ENCODE results near the gene CNTRL. TPM values are rescaled to one million over a fixed set of nuclear protein-coding genes. Genes with fewer than 3 reads are reported as not detected.

The CNTRL gene
- total and polyA plus RNA-seq, 2 donors (not counting 1 experiment from before 2014, with no cell fraction given), result 3.8 to 6.8 TPM

DNA sequence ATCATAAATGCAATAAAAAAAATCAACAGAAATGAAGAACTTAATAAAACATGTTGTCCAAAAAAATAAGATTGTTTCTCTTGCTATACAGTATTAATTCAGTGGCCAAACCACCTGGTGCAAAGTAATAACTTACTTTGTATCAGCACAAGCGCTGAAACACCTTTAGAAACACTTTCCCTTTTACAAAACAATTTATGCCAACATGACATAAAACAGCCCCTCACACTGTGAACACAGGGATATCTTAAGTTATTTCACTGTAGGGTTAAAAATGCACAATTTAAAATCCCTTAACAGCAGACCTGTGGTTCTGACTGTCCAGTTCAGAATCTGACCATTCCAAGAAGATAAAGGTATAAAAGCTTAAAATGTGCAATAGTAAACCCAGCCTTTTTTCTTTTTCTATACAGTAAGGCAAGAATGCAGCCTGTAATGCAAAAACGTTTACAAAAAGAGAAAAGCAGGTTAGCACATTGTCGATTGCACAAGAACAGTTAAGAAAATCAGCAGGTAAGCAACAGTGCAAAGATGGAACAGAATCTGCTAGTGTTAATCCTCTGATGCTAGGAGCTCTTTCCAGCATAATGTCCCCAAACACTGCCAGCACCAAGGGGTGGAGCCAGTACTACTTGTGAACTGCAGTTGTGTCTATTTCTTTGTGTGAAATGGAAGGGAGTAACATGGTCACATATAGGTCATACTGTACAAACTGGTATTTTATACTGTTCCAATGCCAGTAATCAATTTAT, 105.4 kb downstream of the CNTRL start:
- no peak for DNase-seq (ENCODE audit: low read depth in 2 of 2)
- H3K4me1 ChIP-seq (ENCODE audit: control insufficient read depth, extremely low read depth, insufficient read depth, low read length), result no peaks in the 10 kb centered on the region
- H3K9me3 ChIP-seq (ENCODE audit: control insufficient read depth, insufficient read depth, low read depth, low read length), result no peaks in the 10 kb centered on the region
- no peak overlapping the region for H3K27ac ChIP-seq (ENCODE audit: insufficient read depth, low read length)
- H4K20me1 ChIP-seq (ENCODE audit: control insufficient read depth, extremely low read depth, insufficient read depth, low read length), result no peaks in the 10 kb centered on the region
- no peaks in the 10 kb centered on the region for H3K36me3 ChIP-seq (ENCODE audit: control insufficient read depth, insufficient read depth, low read length)
- no peaks in the 10 kb centered on the region for H3K27me3 ChIP-seq (ENCODE audit: control insufficient read depth, insufficient read depth, low read length)
- no peak overlapping the region for H3K4me2 ChIP-seq (ENCODE audit: extremely low read depth, insufficient read depth, low read length)
- TF ChIP-seq EZH2 (IDR thresholded peaks at IDR 0.05; ENCODE audit: low read length, missing control alignments), result no peak
- TF ChIP-seq, protein P1, sequence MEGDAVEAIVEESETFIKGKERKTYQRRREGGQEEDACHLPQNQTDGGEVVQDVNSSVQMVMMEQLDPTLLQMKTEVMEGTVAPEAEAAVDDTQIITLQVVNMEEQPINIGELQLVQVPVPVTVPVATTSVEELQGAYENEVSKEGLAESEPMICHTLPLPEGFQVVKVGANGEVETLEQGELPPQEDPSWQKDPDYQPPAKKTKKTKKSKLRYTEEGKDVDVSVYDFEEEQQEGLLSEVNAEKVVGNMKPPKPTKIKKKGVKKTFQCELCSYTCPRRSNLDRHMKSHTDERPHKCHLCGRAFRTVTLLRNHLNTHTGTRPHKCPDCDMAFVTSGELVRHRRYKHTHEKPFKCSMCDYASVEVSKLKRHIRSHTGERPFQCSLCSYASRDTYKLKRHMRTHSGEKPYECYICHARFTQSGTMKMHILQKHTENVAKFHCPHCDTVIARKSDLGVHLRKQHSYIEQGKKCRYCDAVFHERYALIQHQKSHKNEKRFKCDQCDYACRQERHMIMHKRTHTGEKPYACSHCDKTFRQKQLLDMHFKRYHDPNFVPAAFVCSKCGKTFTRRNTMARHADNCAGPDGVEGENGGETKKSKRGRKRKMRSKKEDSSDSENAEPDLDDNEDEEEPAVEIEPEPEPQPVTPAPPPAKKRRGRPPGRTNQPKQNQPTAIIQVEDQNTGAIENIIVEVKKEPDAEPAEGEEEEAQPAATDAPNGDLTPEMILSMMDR (conservative IDR thresholded peaks at IDR 0.05 in 1 of 2, IDR thresholded peaks at IDR 0.05 in 1 of 2; ENCODE audit: low read depth in 1 of 2, low read length in 2 of 2), result no peak
- H3K4me3 ChIP-seq (replicated peaks in 1 of 4; ENCODE audit: control extremely low read depth in 1 of 4, insufficient read depth in 1 of 4, low read depth in 3 of 4, low read length in 4 of 4), result no peak overlapping the region
- no peak overlapping the region for H3K9ac ChIP-seq (ENCODE audit: insufficient read depth, low read length)
- H2AFZ ChIP-seq (ENCODE audit: low read length), result no peak overlapping the region
- peaks cover 12% of the 10 kb centered on the region for H3K79me2 ChIP-seq (ENCODE audit: control insufficient read depth, insufficient read depth, low read length)

DNA sequence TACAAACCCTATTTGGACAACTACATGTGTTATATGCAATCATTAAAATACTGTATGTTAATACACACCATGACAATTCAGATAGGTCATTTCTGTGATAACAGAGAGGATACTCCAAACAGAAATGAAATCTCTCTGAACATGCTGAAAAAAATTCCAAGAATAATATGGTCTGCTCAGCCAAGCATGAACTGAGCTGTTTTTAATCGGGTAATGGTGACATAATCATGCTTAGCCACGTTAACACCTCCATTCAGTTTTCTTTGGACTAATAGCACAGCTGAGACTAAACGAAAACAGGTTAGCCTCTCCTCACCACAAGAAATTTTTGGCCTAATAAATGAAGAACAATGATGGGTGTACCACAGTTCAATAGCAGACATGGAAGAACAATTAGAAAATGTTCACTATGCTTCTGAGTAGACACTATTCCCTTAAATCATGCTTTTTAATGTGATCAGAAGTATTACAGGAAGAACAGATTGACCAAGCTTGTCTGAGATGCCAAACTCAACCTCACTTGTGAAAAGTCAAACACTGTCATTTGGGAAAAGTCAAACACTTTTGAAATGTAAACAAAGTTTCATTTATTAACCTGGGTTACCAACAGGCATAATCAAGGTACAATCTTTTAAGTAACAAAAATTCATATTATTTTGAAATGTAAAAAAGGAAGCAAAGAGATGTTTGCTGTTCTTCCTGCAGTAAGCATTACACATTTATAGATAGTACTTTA, 107.5 kb downstream of the CNTRL start:
- no peaks in the 10 kb centered on the region for H3K9me3 ChIP-seq (ENCODE audit: control insufficient read depth, insufficient read depth, low read depth, low read length)
- TF ChIP-seq, protein P1 (conservative IDR thresholded peaks at IDR 0.05 in 1 of 2, IDR thresholded peaks at IDR 0.05 in 1 of 2; ENCODE audit: low read depth in 1 of 2, low read length in 2 of 2), result no peak
- TF ChIP-seq EZH2 (IDR thresholded peaks at IDR 0.05; ENCODE audit: low read length, missing control alignments), result no peak
- H3K36me3 ChIP-seq (ENCODE audit: control insufficient read depth, insufficient read depth, low read length), result peaks cover 4% of the 10 kb centered on the region
- H3K4me1 ChIP-seq (ENCODE audit: control insufficient read depth, extremely low read depth, insufficient read depth, low read length), result no peaks in the 10 kb centered on the region
- no peak overlapping the region for H3K9ac ChIP-seq (ENCODE audit: insufficient read depth, low read length)
- H3K27me3 ChIP-seq (ENCODE audit: control insufficient read depth, insufficient read depth, low read length), result no peaks in the 10 kb centered on the region
- no peak overlapping the region for H3K4me3 ChIP-seq (replicated peaks in 1 of 4; ENCODE audit: control extremely low read depth in 1 of 4, insufficient read depth in 1 of 4, low read depth in 3 of 4, low read length in 4 of 4)
- no peak overlapping the region for H3K27ac ChIP-seq (ENCODE audit: insufficient read depth, low read length)
- H4K20me1 ChIP-seq (ENCODE audit: control insufficient read depth, extremely low read depth, insufficient read depth, low read length), result no peaks in the 10 kb centered on the region
- H2AFZ ChIP-seq (ENCODE audit: low read length), result no peak overlapping the region
- peaks cover 27% of the 10 kb centered on the region for H3K79me2 ChIP-seq (ENCODE audit: control insufficient read depth, insufficient read depth, low read length)
- no peak overlapping the region for H3K4me2 ChIP-seq (ENCODE audit: extremely low read depth, insufficient read depth, low read length)
- DNase-seq (ENCODE audit: low read depth in 2 of 2), result peak in 1 of 2 donors; percentile 21

DNA sequence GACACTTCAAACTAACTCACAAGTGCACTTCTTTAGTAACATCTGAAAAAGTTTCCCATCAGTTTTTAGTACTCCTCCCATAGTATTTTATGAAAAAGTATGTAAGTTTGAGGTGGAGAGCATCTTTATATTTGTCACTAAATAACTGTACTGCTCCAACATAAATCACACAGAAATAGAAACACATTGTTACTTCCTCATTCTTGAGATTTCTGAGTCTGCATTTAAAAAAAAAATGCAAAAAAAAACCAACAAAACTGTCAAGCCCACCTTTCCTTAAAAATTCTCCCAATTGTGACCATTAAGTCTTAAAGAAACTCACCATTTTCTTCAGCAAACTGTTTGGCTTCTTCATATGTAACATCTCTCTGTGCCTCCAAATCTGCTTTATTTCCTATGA, 108.2 kb downstream of the CNTRL start:
- H3K4me2 ChIP-seq (ENCODE audit: extremely low read depth, insufficient read depth, low read length), result no peak overlapping the region
- no peaks in the 10 kb centered on the region for H3K27me3 ChIP-seq (ENCODE audit: control insufficient read depth, insufficient read depth, low read length)
- TF ChIP-seq EZH2 (IDR thresholded peaks at IDR 0.05; ENCODE audit: low read length, missing control alignments), result no peak
- TF ChIP-seq, protein P1 (conservative IDR thresholded peaks at IDR 0.05 in 1 of 2, IDR thresholded peaks at IDR 0.05 in 1 of 2; ENCODE audit: low read depth in 1 of 2, low read length in 2 of 2), result no peak
- no peak overlapping the region for H3K9ac ChIP-seq (ENCODE audit: insufficient read depth, low read length)
- H3K9me3 ChIP-seq (ENCODE audit: control insufficient read depth, insufficient read depth, low read depth, low read length), result no peaks in the 10 kb centered on the region
- H3K79me2 ChIP-seq (ENCODE audit: control insufficient read depth, insufficient read depth, low read length), result peaks cover 34% of the 10 kb centered on the region
- no peaks in the 10 kb centered on the region for H4K20me1 ChIP-seq (ENCODE audit: control insufficient read depth, extremely low read depth, insufficient read depth, low read length)
- no peak overlapping the region for H2AFZ ChIP-seq (ENCODE audit: low read length)
- H3K4me3 ChIP-seq (replicated peaks in 1 of 4; ENCODE audit: control extremely low read depth in 1 of 4, insufficient read depth in 1 of 4, low read depth in 3 of 4, low read length in 4 of 4), result no peak overlapping the region
- peaks cover 4% of the 10 kb centered on the region for H3K36me3 ChIP-seq (ENCODE audit: control insufficient read depth, insufficient read depth, low read length)
- H3K27ac ChIP-seq (ENCODE audit: insufficient read depth, low read length), result no peak overlapping the region
- peaks cover 2% of the 10 kb centered on the region for H3K4me1 ChIP-seq (ENCODE audit: control insufficient read depth, extremely low read depth, insufficient read depth, low read length)
- no peak for DNase-seq (ENCODE audit: low read depth in 2 of 2)
